ENCODE data around the gene GNL1.
"Not testable (repeated sequence)": the region's sequence is repeated elsewhere in the genome, so short reads cannot be mapped to it uniquely, and the experiment has no call there.

GNL1 gene

DNA sequence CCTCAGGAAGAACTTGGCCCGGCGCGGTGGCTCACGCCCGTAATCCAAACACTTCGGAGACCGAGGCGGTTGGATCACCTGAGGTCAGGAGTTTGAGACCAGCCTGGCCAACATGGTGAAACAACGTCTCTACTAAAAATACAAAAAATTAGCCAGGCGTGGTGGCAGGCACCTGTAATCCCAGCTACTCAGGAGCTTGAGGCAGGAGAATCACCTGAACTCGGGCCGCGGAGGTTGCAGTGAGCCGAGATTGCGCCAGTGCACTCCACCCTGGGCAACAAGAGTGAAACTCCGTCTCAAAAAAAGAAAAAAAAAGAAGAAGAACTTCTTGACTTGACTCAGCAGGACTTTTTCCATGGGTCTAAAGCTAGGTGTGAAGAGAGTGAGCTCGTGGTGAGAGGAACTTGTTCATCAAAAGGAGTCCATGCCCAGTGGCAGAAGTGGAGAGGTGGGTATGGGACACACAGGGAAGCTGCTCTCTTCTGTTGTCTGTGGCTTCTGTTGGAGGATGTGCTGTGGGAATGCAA lies 26.9 kb downstream of the GNL1 start:
- not testable (repeated sequence) for DNase-seq

DNA sequence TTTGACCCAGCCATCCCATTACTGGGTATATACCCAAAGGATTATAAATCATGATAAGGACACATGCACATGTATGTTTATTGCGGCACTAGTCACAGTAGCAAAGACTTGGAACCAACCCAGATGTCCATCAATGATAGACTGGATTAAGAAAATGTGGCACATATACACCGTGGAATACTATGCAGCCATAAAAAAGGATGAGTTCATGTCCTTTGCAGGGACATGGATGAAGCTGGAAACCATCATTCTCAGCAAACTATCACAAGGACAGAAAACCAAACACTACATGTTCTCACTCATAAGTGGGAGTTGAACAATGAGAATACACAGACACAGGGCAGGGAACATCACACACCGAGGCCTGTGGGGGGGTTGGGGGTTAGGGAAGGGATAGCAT lies 29.8 kb downstream of the GNL1 start:
- not testable (repeated sequence) for DNase-seq

DNA sequence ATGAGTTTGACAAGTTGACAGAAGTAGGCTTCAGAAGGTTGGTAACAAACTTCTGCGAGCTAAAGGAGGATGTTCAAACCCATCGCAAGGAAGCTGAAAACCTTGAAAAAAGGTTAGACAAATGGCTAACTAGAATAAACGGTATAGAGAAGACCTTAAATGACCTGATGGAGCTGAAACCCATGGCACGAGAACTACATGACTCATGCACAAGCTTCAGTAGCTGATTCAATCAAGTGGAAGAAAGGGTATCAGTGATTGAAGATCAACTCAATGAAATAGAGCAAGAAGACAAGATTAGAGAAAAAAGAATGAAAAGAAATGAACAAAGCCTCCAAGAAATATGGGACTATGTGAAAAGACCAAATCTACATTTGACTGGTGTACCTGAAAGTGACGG lies 34.3 kb downstream of the GNL1 start:
- DNase-seq: not testable (repeated sequence)

DNA sequence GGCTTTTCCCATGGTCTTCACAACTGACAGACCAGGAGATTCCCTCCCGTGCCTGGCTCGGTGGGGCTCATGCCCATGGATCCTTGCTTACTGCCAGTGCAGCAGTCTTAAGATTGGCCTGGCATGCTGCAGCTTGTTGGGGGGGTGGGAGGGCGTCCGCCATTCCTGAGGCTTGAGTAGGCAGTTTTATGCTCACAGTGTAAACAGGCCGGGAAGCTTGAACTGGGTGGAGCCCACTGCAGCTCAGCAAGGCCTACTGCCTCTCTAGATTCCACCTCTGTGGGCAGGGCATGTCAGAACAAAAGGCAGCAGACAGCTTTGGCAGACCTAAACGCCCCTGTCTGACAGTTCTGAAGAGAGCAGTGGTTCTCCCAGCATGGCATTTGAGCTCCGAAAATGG lies 35.2 kb downstream of the GNL1 start:
- DNase-seq: not testable (repeated sequence)

DNA sequence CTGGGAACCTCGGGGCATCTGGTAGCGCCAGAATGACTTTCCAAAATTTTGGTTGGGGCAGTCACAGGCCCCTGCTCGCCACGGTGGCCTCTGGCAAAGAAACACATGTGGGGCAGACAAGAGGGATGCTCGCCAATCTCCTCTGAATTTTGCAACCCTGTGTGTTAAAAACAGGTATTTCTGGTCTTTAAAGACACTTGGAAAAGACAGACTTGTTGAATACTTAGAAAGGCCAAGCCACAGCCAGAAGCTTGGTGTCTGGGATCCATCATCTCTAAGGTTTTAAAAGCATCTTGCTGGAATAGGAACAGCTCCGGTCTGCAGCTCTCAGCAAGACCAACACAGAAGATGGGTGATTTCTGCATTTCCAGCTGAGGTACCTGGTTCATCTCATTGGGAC lies 35.8 kb downstream of the GNL1 start:
- DNase-seq: no peak

DNA sequence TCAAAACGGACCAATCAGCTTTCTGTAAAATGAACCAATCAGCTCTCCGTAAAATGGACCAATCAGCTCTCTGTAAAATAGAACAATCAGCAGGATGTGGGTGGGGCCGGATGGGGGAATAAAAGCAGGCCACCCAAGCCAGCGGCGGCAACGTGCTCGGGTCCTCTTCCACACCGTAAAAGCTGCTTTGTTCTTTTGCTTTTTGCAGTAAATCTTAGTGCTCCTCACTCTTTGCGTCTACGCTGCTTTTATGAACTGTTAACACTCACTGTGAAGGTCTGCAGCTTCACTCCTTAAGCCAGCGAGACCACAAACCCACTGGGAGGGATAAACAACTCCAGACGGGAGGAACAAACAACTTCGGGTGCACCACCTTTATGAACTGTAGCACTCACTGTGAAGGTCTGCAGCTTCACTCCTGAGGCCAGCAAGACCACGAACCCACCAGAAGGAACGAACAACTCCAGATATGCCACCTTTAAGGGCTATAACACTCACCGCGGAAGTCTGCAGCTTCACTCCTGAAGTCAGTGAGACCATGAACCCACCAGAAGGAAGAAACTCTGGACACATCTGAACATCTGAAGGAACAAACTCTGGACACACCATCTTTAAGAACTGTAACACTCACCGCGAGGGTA lies 37.7 kb downstream of the GNL1 start:
- DNase-seq: peak; percentile 39

DNA sequence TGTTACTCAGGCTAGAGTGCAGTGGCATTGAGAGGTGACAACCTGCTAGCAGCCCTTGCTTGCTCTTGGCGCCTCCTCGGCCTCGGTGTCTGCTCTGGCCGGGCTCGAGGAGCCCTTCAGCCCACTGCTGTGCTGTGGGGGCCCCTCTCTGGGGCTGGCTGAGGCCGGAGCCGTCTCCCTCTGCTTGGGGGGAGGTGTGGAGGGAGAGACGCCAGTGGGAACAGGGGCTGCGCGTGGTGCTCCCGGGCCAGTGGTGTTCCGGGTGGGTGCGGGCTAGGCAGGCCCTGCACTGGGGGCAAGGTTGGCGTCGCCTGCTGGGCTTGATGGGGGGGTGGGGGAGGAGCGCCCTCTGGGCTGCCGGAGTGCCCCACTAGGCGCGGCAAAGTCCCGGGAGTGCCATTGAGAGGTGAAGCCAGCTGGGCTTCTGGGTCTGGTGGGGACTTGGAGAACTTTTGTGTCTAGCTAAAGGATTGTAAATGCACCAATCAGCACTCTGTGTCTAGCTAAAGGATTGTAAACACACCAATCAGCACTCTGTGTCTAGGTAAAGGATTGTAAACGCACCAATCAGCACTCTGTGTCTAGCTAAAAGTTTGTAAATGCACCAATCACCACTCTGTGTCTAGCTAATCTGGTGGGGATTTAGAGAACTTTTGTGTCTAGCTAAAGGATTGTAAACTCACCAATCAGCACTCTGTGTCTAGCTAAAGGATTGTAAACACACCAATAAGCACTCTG lies 38.4 kb downstream of the GNL1 start:
- DNase-seq: not testable (repeated sequence)

DNA sequence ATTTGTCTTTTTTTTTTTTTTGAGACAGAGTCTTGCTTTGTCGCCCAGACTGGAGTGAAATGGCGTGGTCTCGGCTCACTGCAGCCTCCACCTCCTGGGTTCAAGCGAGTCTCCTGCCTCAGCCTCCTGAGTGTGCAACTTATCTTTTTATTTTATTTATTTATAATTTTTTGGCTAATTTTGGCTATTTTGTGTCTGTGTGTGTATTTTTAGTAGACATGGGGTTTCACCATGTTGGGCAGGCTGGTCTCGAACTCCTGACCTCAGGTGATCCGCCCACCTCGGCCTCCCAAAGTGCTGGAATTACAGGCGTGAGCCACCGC lies 39.6 kb downstream of the GNL1 start:
- not testable (repeated sequence) for DNase-seq

DNA sequence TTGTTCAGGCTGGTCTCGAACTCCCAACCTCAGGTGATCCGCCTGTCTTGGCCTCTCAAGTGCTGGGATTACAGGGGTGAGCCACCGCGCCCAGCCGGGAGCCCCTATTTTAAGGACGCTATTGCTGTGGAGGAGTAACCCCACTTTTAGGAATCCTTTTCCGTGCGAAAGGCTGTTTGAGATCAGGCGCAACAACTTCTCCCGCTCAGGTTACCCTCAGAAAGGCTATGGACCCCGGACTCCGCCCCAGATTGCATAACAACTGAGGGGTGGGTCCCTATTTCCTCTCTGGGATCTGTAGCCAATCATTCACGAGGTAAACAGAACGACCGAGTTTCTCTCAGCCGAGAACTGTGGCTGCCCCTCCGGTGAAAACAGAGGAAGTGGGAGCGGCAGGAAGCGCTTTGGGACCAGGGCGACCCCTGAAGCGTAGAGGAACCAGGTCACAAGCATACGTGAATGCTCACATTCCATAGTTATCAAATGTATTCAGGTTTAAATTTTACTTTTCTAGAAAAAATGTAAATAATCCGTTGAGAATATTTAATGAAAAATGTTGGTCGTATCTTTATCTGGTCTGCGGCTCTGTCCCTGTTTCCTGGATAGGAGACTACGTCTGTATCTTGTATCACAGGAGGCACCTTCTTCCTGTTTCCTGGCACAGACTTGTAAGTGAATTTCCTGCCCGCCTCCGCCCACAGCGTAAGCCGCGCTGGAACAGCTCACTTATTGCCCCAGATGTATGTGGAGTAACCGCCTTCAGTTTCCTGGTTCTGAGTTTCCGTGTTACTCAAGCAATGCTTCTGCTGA lies 40.1 kb downstream of the GNL1 start:
- peak; percentile 88 for DNase-seq

DNA sequence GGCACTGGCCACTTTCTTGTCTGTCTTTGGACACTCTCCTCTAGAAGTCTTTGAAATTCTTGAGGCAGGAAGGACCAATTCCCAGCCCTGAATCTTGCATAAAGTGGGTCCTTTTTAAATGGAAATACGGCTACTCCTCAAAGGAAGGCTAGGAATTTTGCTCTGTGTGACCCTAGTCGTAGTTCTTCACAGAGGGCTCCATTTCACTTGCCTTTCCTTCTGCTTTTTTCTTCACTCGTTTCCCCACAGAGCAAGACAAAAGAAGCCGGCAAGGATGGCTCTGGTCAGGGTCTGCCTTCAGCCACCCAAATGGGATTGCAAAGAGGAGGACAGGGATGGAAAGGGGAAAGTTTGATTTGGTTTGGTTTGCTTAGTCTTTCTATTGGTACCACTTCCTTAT lies 41.2 kb downstream of the GNL1 start:
- no peak for DNase-seq

DNA sequence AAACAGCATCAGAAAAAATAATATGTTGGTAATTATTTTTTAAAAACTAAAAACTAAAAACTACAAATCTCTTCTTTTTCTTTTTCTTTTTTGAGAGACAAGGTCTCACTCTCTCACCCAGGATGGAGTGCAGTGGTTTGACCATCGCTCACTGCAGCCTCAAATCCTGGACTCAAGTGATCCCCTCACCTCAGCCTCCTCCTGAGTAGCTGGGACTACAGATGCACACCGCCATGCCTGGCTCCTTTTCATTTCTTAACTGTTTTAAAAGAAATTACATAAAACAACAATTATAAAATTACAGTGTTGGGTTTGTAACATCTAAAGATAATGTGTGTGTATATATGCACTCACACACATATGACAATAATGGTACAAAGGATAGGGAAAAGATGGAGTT lies 42.8 kb downstream of the GNL1 start:
- DNase-seq: no peak

DNA sequence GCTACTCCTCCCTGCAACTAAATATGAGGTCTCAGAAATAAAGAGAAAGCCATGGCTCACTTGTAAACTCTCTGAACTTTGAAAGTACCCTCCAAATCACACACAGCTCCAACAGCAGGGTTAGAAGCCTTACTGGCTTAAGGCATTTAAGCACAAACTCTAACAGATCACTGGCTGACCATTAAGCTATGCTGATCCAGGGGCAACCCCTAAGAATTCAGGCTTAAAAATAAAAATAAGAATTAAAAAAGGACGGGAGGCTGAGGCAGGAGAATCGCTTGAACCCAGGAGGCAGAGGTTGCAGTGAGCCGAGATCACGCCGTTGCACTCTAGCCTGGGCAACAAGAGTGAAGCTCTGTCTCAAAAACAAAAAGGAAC lies 45.1 kb downstream of the GNL1 start:
- DNase-seq: no peak

DNA sequence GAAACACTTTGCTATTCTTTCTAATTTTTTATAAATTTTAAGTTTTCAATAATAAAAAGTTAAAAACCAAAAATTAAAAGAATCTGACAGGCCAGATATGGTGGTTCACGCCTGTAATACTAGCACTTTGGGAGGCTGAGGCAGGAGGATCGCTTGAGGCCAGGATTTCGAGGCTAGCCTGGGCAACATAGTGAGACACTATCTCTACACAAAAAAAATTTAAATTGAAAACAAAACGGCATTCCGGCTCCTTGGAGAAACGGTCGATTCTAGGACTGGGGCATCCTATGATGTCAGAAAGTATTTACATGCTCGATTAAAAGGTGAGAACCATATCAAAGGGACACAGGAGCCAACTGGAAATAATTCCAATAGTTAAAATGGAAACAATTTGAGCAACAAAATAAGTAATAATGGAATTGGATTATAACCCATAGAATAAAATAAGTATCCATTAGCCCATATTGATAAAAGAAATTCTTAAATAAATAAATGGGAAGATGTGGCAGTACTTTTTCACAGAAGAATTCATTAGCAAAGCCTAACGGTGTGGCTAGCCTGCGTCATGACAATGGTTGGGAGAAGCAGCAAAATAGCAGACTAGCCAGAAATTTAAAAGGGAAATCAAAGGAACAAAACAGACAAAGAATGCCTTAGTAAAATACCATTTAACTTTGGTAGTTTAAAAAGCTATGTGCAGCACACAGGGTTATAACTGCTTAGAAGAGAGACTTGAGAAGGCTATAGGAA lies 45.7 kb downstream of the GNL1 start:
- DNase-seq: no peak

DNA sequence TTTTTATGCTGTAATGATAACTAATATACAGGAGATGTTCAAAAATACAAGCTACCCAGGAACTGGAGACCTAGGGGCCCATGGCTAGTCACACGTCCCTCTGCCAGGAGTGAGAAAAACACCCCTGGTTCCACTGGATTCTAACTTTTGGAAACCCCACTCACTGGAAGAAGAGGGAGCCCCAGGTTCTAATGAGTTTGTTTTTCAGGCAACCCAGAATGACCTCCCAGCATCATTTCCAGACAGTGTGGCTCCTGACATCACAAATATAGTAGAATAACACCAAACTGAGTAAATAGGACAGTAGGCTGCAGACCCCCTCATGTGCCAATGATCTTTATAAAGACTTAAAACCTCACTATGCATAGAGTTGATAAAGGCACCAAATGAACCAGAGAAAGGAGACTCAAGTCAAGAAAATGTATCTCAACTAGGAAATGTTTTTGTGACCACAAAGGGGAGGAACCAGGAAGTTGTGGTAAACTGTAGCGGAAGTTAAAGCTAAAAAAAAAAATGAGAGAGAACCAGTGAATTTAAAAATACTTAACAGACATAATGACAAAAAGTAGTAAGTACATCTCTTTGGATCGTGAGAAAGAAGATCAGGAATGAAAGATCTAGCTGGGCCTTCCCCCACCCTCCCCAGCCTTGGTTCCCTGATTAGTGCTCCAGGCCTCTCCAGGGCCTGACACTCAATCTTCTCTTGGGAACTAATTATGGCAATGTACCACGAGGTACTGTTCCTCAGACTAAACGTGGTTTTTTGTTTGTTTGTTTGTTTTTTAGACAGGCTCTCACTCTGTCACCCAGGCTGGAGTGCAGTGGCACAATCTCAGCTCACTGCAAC lies 47.2 kb downstream of the GNL1 start:
- DNase-seq: no peak

DNA sequence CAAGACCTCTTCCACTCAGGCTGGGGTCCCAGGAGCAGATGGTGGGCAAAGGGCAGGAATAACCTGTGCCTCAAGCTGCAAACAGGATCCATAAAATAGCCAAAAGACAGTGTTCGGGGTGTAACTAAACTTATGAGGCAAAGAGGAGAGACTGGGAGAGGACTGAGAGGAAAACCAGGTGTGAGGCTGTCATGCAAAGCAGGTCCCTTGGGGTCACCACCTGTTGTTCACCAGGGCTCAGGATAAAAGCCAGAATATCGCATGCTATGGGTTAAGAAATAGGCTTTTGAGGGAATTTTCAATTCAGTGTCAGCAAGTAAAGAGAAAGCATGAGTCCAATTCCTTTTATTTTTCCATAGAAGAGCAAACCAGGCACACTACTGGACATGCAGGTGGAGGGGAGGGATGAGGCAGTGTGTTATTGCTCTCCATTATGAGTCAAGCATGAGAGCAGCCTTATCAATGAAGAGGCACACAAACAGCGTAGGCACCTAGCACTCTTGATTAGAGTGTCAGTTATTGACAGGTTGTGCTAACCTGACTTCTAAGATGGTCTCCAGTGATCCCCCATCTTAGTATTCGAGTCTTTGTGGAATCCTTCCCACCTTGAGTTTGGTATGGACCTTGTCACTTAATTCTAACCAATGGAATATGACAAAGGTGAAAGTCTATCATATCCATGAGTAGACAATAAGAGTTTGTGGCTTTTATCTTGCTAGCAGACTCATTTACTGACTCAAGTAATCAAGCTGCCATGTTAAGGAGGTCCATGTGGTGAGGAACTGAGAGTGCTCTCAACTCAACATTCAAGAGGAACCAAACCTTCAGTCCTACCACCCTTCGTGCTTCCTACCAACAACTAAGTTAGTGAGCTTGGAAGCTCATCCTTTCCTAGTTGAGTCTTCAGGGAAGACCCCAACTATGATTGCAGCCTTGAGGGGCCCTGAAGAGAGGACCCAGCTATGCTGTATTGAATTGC lies 48.2 kb downstream of the GNL1 start:
- DNase-seq: no peak

DNA sequence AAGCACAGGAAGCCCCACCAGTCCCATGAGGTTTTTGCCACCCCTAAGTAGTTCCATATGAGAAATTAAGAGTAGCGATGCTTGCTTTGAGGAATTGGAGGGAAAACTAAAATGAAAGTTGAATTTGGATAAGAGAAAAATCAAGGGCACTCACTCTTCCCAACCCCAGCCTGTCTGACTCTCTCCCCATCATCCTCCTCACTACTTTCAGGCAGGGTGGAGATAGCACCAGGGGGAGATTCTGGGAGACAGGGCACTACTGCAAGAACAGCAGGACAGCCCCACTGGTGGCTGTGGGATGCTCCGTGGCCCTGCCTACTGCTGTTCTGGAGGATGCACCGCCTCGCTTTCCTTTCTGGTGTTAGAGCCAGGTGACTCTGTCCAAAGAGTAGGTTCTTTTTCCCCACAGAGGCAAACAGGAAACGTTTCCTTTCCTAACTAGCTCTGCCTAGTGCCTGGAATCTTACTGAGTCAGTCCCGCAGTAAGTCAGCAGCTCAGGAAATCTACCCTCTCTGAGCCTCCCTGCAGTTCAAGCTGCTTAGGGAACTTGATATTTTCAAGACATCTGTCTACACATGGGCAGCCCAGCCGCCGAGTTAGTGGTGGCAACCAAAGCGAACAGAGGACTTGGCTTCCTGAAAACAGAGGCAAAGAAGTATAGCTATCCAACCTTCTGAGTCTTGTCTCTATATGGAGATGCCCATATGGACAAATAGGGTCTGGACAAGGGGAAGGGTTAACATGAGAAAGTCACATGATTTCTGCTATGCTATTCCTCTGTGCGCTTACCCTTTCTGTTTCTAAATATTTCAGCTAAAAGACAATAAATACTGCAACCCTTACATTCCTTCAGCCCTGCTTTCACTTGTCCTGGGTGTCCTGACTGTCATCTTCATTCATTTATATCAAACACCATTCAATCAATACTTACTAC lies 55.6 kb downstream of the GNL1 start:
- no peak for DNase-seq

DNA sequence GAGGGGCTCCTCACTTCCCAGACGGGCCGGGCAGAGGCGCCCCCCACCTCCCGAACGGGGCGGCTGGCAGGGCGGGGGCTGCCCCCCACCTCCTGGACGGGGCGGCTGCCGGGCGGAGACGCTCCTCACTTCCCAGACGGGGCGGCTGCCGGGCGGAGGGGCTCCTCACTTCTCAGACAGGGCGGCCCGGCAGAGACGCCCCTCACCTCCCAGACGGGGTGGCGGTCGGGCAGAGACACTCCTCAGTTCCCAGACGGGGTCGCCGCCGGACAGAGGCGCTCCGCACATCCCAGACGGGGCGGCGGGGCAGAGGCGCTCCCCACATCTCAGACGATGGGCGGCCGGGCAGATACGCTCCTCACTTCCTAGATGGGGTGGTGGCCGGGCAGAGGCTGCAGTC lies 57.6 kb downstream of the GNL1 start:
- DNase-seq: not testable (repeated sequence)

DNA sequence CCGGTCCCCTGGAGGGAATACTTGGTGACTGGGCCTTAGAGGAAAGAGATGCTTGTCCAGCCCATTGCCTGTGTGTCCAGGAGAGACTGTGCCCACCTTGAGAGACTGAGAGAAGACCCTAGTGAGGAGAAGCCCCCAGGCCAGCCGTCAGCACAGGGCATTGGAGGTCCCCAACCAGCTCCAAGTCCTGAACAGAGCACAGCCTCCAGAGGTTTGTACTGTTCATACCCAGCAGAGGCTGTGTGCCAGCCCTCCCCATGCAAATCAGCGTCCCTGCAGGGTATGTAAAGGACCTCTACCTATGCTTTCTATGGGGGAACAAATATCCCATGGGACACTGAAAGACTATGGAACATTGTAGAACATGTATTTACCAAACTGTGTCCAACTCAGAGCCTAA lies 58.6 kb downstream of the GNL1 start:
- DNase-seq: no peak

DNA sequence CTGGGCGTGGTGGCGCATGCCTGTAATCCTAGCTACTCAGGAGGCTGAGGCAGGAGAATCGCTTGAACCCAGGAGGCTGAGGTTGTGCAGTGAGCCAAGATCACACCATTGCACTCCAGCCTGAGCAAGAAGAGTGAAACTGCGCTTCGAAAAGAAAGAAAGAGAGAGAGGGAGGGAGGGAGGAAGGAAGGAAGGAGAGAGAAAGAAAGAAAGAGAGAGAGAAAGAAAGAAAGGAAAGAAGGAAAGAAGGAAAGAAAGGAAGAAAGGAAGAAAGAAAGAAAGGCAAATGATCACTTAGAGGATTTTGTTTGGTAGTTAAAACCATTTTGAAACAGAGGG lies 59.1 kb downstream of the GNL1 start:
- not testable (repeated sequence) for DNase-seq

DNA sequence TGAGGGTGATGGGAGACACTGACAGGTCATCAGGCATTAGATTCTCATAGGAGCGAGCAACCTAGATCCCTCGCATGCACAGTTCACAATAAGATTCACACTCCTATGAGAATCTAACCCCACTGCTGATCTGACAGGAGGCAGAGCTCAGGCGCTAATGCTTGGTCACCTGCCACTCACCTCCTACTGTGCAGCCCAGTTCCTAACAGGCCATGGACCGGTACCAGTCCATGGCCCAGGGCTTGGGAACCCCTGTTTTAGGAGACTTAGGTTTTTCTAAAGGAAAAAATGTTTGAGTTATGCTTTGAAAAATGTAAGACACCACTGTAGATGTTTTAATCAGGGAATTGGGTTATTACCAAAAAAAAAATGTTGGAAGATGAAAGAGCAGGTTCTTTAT lies 60.3 kb downstream of the GNL1 start:
- DNase-seq: no peak

Measured in activated gamma-delta T cell treated with Interleukin-2 at 50 U/mL for 16 hours (primary cell).